22Rv1 (cell line): ENCODE measurements around the gene MNX1.

Source experiments
- ZFX ChIP-seq: fragments of 450-650 bp; IDR thresholded peaks from 2 replicates; pipeline ENCODE4 v1.6.1; 2017; ENCODE audit warnings: antibody characterized with exemption, borderline replicate concordance
- TF ChIP-seq, protein P1 (sequence below): fragments of 450-650 bp; IDR thresholded peaks from 2 replicates; pipeline ENCODE4 v1.5.1; 2017; ENCODE audit warnings: mild to moderate bottlenecking

DNA sequence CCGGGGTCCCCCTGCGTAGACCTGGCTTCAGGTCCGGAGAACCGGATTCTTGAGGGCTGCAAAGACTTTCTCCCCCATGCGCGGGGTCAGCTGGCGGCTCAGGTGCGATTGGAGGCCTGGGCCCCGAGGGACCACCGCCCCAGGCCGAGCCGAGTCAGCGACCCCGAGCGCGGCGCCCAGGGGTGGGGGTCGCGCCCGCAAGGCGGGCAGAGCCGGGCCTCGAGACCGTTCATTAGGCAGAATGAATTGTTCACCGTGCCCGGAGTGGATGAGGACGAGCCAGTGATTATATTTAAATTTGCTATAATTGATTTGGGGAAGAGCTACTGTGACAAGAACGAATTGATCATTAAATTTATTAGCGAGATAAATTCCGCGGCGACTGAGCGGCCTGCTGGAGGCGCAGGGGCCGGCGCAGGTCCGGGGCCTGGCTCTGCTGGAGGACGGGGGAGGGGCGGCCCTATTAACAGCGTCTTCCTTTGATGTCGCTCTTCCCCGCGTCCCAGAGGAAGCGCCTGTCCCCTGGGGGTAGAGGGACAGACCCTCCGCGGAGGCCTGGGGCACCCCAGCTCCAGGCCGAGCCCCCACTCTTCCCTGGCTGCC is 7.5 kb downstream of the MNX1 start:
- TF ChIP-seq, protein P1, sequence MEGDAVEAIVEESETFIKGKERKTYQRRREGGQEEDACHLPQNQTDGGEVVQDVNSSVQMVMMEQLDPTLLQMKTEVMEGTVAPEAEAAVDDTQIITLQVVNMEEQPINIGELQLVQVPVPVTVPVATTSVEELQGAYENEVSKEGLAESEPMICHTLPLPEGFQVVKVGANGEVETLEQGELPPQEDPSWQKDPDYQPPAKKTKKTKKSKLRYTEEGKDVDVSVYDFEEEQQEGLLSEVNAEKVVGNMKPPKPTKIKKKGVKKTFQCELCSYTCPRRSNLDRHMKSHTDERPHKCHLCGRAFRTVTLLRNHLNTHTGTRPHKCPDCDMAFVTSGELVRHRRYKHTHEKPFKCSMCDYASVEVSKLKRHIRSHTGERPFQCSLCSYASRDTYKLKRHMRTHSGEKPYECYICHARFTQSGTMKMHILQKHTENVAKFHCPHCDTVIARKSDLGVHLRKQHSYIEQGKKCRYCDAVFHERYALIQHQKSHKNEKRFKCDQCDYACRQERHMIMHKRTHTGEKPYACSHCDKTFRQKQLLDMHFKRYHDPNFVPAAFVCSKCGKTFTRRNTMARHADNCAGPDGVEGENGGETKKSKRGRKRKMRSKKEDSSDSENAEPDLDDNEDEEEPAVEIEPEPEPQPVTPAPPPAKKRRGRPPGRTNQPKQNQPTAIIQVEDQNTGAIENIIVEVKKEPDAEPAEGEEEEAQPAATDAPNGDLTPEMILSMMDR = no peak
- no peak for TF ChIP-seq ZFX
